Activated CD4-positive, alpha-beta T cell treated with anti-CD3 and anti-CD28 coated beads, Interleukin-2, Interleukin-4, amounts not matched to agents 100 ng/mL and 50 ng/mL, durations not matched to agents 16 hours and 8 hours (primary cell): ENCODE results near the gene IFT88.
"Not testable (repeated sequence)": the region's sequence is repeated elsewhere in the genome, so short reads cannot be mapped to it uniquely, and the experiment has no call there.

Experiments used
- DNase-seq: peaks from one replicate; pipeline ENCODE4 v3.0.0-alpha.2; 2020; ENCODE audit warnings: low spot score

IFT88 gene

DNA sequence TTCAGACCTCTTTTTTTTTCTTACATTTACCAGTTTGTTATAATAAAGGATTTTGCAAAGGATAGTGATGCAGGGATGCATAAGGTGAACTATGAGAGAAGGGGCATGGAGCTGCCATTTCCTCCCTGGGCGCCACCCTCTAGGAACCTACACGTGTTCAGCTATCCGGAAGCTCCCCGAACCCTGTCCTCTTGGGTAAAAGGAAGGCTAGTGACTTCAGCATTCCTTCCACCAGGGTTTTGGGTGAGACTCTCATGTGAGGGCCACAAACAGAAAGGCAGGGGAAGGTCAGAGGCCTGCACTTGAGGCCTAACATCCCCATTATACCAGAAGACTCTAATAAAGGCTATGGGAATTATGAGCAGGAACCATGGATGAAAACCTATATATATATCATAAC is 57.3 kb downstream of the IFT88 start:
- no peak for DNase-seq

DNA sequence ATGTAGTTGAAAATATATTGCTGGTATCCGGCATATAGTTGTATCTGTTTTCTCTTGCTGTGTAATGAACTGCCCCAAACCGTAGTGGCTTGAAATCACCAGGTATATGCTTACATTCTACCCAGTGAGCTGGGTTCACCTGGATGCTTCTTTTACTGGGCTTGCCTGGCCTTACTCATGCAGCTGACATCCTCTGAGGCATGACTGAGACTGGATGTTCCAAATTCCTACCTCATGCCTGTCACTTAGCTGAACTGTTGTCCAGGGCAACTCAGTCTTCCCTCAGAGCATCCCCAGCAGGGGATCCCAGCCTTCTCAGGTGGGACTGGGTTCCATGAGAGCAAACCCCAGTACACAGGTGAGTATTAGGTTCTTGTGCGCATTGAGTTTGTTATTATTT is 66.8 kb downstream of the IFT88 start:
- no peak for DNase-seq

DNA sequence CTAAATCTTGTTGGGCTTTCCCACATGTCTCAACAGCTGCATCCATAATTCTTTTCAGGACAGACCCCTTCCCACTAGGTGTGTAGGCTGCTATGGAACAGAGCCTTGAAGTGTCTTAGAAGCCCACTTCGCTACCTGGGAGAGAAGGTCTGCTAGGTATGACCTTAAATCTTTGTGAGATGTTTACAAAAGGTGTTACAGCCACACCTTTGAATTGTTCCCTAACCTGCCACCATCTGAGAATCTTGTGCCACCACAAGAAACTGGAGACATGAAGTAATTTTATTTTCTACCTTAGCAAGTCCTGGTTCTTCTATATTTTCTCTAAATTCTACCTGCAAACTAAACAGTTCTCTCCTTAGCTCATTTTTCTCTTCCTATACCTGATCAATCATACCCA is 69.1 kb downstream of the IFT88 start:
- DNase-seq = no peak

- DNase-seq = no peak
Measured at GRCh38 chr13:20637811-20638210, 70.9 kb downstream of the IFT88 start.

GRCh38 chr13:20647758-20648157 is 80.8 kb downstream of the IFT88 start:
- no peak for DNase-seq

GRCh38 chr13:20652946-20653345 is 86.0 kb downstream of the IFT88 start:
- no peak for DNase-seq

- DNase-seq = no peak
Measured at GRCh38 chr13:20654156-20654555, 87.2 kb downstream of the IFT88 start.

GRCh38 chr13:20658451-20659040 is 91.6 kb downstream of the IFT88 start:
- no peak for DNase-seq

DNA sequence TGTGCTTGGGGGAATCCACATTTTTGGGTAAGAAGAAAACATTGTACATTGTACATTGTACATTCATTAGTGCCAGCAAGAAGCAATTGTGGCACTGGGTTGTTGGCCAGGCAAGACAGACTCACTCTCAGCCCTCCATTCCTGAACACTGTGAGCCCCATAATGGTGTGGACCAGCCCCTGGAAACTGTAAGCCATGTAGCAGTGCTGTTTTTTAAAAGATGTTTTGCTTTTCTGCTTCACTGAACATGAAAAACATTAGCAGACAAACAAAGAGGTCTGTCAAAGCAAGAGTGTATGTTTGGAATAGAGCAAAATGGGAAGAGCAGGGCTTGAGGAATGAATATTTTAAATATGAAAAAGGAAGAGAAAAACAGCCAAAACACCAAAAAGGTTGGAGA is 97.4 kb downstream of the IFT88 start:
- no peak for DNase-seq

- DNase-seq = no peak
Measured at GRCh38 chr13:20666948-20667347, 100.0 kb downstream of the IFT88 start.

DNA sequence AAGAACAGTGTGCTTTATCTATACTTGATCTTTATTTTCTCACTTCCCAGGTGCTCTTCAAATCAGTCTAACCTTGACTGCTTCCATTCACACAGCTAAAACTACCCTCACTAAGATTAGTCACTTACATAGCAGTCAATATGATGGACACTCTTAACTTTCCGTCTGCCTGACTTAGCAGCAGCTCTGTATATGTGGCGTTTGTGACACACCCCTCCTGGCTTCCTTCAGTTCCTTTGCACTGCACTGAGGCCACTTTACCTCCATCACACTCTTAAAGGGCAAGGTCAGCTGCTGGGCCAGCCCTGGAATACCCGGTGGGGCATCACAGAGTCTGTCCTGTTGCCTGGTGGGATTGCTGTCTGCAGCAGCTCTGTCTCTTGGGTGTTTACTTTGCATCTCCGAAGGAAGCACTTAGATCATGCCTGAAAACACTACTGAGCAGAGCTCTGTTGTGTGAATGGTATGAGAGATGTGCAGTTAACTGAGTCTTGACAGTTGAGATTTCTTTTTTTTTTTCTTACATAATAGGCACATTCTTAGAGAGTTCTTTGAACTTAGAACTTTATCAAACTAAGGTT is 101.0 kb downstream of the IFT88 start:
- DNase-seq = no peak

- no peak for DNase-seq
Measured at GRCh38 chr13:20669162-20669561, 102.2 kb downstream of the IFT88 start.

- no peak for DNase-seq
Measured at GRCh38 chr13:20671789-20672188, 104.8 kb downstream of the IFT88 start.

GRCh38 chr13:20672772-20673171 is 105.8 kb downstream of the IFT88 start:
- DNase-seq = no peak

- DNase-seq = no peak
Measured at GRCh38 chr13:20673715-20674114, 106.8 kb downstream of the IFT88 start.

DNA sequence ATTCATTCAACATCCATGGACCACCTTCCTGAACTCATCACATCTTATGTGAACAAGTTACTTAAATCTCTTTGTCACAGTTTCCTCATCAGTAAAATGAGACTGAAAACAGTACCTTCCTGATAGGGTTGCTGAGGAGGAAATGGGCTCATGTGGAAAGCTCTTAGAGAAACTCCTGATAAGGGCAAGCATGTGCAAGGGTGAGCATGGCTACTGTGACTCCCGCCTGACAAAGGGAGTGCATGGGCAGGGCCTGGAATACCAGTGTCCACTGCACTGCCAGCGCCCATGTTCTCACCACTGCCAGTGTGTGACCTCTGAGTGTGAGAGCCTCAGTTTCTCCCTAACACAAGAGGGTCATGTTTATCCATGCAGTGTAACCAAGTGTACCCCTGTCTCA is 109.3 kb downstream of the IFT88 start:
- no peak for DNase-seq

- not testable (repeated sequence) for DNase-seq
Measured at GRCh38 chr13:20678606-20679005, 111.6 kb downstream of the IFT88 start.

- DNase-seq = no peak
Measured at GRCh38 chr13:20679879-20680278, 112.9 kb downstream of the IFT88 start.

- DNase-seq = no peak
Measured at GRCh38 chr13:20680416-20681080, 113.6 kb downstream of the IFT88 start.

DNA sequence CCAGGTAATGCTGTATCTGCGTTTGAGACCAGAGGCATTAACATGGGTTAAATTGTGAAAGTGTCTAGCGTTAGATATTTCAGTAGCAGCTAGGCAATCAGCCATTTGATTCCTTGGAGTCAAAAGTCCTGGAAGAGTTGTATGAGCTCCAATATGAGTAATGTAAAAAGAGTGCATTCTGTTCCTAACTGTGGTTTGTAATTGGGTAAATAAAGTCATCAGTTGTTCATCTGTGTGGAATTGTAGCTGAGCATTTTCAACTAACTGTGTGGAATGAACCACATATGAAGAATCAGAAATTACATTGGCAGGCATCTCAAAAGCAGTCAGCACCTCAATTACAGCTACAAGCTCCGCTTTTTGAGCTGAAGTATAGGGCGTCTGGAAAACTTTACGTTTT is 114.5 kb downstream of the IFT88 start:
- DNase-seq = not testable (repeated sequence)

GRCh38 chr13:20682061-20682460 is 115.1 kb downstream of the IFT88 start:
- DNase-seq = no peak

DNA sequence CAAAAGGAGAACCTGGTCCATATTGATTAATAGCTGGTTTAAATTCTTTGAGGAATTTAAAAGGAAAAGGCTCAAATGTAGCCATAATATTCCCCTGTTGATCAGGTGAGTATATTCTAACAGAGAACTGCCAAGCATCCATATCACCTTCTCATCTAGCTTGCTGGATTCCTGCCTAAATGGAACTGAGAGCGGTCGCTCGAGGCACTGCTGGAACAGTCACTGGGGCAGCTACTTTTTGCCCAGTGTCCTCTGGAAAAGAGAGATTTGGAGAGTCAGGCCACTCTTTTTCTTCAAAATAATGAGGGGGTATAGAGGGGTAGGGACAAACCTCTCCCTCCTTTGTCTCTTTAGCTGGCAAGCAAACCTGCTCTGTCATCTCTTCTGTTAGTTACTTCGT is 117.1 kb downstream of the IFT88 start:
- no peak for DNase-seq

DNA sequence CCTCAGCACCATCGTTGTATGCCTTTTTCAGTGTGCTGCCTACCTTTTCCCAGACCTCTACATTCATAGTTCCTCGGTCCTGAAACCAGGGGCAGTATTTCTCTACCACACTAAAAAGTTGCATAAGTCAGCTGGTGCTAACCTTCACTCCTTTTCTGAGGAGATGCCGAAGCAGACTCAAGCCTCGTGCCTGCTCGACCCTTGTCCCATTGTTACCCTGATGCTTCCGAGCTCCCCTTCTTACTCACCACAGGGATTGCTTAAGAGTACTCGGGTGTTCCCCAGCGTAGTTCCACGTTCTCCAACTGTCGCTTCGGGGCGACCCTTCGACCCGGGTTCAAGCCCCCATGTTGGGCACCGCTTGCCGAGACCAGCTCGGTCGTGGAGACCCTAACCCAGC is 117.6 kb downstream of the IFT88 start:
- no peak for DNase-seq

GRCh38 chr13:20685092-20685491 is 118.1 kb downstream of the IFT88 start:
- no peak for DNase-seq
